GM23338 (cell line): ENCODE results near the gene MMADHC.

Source experiments
- CTCF ChIP-seq, 2 experiments: fragments of 200-600 bp in 1 of 2; sonication (generic) in 1 of 2; conservative IDR thresholded peaks; 2 replicates each; pipeline versions ENCODE4 v1.5.1 to v1.6.1; 2016 to 2017; ENCODE audit warnings: antibody characterized with exemption in 2 of 2, low read depth in 2 of 2, mild to moderate bottlenecking in 2 of 2, moderate library complexity in 1 of 2
- EZH2 ChIP-seq: fragments of 200-600 bp; sonication (generic); IDR thresholded peaks from one replicate; pipeline ENCODE4 v1.8.0; 2017; ENCODE audit warnings: antibody characterized with exemption, mild to moderate bottlenecking, low read depth; ENCODE audit not compliant: unreplicated experiment
- EZH2phosphoT487 ChIP-seq: fragments of 200-600 bp; sonication (generic); IDR thresholded peaks from one replicate; pipeline ENCODE4 v1.8.1; 2018; ENCODE audit warnings: antibody characterized with exemption; ENCODE audit not compliant: unreplicated experiment
- JUNB ChIP-seq: IDR thresholded peaks from one replicate; pipeline ENCODE4 v1.6.1; 2016; ENCODE audit warnings: antibody characterized with exemption; ENCODE audit not compliant: unreplicated experiment
- NANOG ChIP-seq: IDR thresholded peaks from 2 replicates; pipeline ENCODE4 v1.6.1; 2016; ENCODE audit warnings: antibody characterized with exemption, borderline replicate concordance
- POLR2AphosphoS5 ChIP-seq: IDR thresholded peaks from 2 replicates; pipeline ENCODE4 v1.6.1; 2016; ENCODE audit warnings: antibody characterized with exemption, low read depth
- REST ChIP-seq: IDR thresholded peaks from one replicate; pipeline ENCODE4 v1.6.1; 2018; ENCODE audit warnings: antibody characterized with exemption; ENCODE audit not compliant: unreplicated experiment
- ZNF114 ChIP-seq: fragments of 250-450 bp; sonication (Bioruptor Pico); IDR thresholded peaks from 2 replicates; pipeline ENCODE4 v1.5.0; 2020; ENCODE audit warnings: mild to moderate bottlenecking, moderate library complexity

DNA sequence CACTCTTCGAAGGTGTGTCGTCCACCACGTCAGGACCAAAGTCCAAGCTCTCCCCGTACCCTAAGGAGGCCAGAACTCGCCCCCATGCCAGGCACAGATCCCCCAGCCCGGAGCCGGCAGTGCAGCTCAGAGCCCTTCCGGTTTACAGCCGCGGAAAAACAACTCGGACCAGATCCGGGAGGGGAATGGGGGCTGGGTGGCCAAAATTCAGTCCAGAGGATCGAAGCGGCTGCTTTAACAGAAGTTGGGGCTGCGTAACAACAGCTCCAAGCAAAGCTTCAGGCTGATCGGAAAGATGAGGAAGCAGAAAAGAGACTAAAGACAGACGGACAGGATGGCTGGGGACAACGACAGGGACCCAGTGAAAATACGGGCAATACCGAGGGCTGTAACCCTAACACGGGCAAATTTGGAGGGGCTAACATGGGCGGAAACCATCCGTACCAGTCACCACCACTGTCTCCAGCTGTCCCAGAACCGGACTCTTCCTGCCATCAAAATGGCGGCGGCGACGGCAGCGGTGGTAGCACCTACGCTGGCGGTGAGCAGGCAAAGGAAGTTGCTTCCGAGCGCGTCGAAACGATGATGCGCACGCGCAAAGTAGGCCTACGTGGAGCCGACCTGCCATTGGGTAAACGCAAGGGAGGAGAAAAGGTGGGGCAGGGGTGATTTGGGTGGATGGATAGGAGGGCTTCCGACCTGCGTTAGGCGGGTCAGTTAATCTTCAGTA, at the start of gene MMADHC:
- TF ChIP-seq CTCF (conservative IDR thresholded peaks at IDR 0.05; ENCODE audit: low read depth in 2 of 2) (no peak), EZH2 (no peak), JUNB (no peak), EZH2phosphoT487 (no peak), REST (peak; percentile 36), ZNF114 (CRISPR knock-in tag) (no peak), NANOG (no peak), POLR2AphosphoS5 (peak; percentile 97)
